Mucosa of rectum (tissue), 2 donors: Measurements from ENCODE around the gene ZNF101.

Experiments used
- H3K27ac ChIP-seq, 2 donors: one replicate each; pipeline ENCODE4 v1.7.0; 2013; ENCODE audit warnings: inconsistent platforms in 2 of 2, low read depth in 2 of 2, low read length in 2 of 2
- H3K27me3 ChIP-seq, 2 donors: one replicate each; pipeline ENCODE4 v1.7.0; 2013; ENCODE audit warnings: low read length in 2 of 2; ENCODE audit not compliant: control insufficient read depth in 2 of 2, insufficient read depth in 2 of 2
- H3K36me3 ChIP-seq, 2 donors: one replicate each; pipeline ENCODE4 v1.7.0; 2013; ENCODE audit warnings: low read length in 2 of 2; ENCODE audit not compliant: control insufficient read depth in 2 of 2, insufficient read depth in 2 of 2
- H3K4me1 ChIP-seq, 2 donors: one replicate each; pipeline ENCODE4 v1.7.0; 2013; ENCODE audit warnings: low read length in 2 of 2, mild to moderate bottlenecking in 1 of 2; ENCODE audit not compliant: control insufficient read depth in 2 of 2, insufficient read depth in 2 of 2
- H3K4me3 ChIP-seq, 2 donors: one replicate each; pipeline ENCODE4 v1.7.0; 2013; ENCODE audit warnings: low read length in 2 of 2
- H3K9ac ChIP-seq, 2 donors: one replicate each; pipeline ENCODE4 v1.7.0; 2013; ENCODE audit warnings: low read length in 2 of 2, low read depth in 1 of 2, mild to moderate bottlenecking in 1 of 2
- H3K9me3 ChIP-seq, 2 donors: one replicate each; pipeline ENCODE4 v1.7.0; 2013; ENCODE audit warnings: low read length in 2 of 2; ENCODE audit not compliant: control insufficient read depth in 2 of 2
- donor health status: healthy.
- donor health status: Normal muscosa, but diverticular disease.

The ZNF101 gene

DNA sequence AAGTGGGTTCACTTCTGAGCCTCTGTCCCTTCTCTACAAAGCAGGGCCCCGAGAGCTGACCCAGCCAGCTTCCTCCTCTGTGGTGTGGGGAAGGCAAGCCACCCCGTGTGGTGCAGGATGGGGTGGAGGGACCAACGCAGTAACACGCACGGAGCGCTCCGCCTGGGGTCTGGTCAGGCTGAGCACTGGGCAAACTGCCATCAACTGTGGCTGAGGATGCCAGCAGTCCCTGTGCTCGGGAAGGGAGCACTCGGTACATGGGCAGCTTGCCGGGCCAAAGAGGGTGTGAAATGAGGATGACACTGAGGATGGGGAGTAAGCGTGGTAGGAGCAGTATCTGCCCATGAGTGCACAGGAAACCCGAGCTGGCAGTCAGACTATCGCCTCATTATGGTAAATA, 17.6 kb upstream of the ZNF101 start:
- Histone ChIP-seq H3K36me3 (peaks cover 75 to 79% of the 10 kb centered on the region in 2 donors), H3K4me1 (no peaks in the 10 kb centered on the region), H3K9ac (no peak overlapping the region), H3K27ac (no peak overlapping the region), H3K27me3 (no peaks in the 10 kb centered on the region), H3K4me3 (no peak overlapping the region), H3K9me3 (no peaks in the 10 kb centered on the region)

DNA sequence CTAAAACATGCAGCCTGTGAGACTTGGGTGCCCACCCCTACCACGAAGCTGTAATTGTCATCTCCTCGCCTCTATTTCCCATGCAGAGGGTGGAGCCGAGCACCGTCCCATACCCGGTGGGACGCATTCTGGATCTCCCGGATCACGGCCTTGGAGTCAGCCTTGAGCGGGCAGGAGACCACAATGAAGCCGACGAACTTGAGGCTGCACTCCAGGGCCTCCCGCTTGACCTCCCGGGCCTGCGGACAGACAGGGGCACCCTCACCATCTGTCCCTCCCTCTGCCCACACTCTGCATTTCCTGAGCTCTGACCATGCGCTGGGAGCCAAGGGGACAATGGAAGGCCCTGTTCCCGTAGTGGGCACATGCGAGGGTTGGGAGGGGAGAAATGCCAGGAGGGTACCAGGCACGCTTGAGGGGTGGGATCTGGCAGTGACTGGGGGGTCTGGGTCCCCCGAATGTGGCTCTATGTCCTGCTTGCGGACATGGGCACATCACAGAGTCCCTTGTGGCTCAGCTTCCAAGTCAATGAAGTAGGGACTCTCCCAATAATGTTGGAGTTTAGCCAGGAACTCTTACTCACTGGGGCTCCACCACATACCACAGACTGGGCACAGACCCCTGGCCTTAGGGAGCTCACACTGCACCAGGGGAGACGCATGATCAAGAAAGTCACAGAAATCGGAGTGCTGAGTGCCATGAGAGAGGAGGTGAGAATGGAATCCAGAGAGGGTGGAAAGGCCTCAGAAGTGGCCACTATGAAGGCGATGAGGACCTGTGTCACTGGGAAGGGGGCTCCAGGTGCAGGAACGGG, 15.9 kb upstream of the ZNF101 start:
- Histone ChIP-seq H3K27me3 (no peaks in the 10 kb centered on the region), H3K9me3 (no peaks in the 10 kb centered on the region), H3K36me3 (peaks cover 74 to 79% of the 10 kb centered on the region in 2 donors), H3K27ac (no peak overlapping the region), H3K4me1 (no peaks in the 10 kb centered on the region), H3K9ac (no peak overlapping the region), H3K4me3 (no peak overlapping the region)

DNA sequence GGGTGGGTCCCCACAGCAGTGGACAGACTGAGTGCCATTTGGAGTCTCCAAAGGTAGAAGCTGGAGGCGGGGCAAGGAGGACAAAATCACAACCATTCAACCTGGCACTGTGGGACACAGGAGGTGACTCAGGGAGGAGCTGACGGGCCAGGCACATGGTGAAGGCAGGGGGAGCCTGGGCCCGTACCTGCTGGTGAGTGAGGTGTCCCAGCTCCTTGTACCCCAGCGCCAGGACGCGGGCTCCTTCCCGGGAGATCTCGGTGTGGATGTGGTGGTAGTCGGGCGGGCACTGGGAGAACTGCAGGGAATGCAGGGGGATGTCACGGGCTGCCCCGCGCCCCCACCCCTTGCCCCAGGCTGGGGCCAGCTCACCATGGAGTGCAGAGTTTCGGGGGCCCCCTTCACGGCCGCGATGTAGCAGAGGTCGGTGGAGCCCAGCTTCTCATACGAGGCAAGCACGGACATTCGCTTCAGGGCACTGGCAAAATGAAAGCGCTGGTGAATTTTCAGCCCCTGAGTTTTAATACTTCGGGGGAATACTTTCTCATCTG, 15.0 kb upstream of the ZNF101 start:
- Histone ChIP-seq H3K9ac (no peak overlapping the region), H3K27ac (no peak overlapping the region), H3K9me3 (no peaks in the 10 kb centered on the region), H3K36me3 (peaks cover 79 to 83% of the 10 kb centered on the region in 2 donors), H3K27me3 (no peaks in the 10 kb centered on the region), H3K4me1 (no peaks in the 10 kb centered on the region), H3K4me3 (no peak overlapping the region)

DNA sequence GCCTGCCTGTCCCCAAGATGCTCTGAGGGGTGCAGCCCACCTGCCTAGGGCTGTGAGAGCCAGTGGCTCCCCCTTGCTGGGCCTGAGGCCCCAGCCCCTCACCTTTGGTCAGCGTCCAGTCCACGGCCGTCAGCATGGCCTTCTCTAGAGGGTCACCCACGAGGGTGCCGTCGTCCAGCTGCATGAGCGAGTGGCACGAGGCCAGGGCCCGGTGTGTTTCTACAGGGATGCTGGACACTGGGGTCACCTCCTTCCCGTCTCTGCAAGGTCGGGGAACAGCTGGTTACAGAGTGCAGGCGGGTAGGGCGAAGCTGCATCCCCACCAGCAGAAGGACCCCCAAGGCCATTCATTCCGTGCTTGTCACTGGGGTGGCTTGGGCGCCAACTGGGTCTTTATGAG, 14.2 kb upstream of the ZNF101 start:
- H3K4me3 ChIP-seq = no peak overlapping the region
- no peaks in the 10 kb centered on the region for H3K4me1 ChIP-seq
- H3K27ac ChIP-seq = no peak overlapping the region
- H3K36me3 ChIP-seq = peaks cover 75 to 83% of the 10 kb centered on the region in 2 donors
- no peak overlapping the region for H3K9ac ChIP-seq
- H3K9me3 ChIP-seq = no peaks in the 10 kb centered on the region
- H3K27me3 ChIP-seq = no peaks in the 10 kb centered on the region

DNA sequence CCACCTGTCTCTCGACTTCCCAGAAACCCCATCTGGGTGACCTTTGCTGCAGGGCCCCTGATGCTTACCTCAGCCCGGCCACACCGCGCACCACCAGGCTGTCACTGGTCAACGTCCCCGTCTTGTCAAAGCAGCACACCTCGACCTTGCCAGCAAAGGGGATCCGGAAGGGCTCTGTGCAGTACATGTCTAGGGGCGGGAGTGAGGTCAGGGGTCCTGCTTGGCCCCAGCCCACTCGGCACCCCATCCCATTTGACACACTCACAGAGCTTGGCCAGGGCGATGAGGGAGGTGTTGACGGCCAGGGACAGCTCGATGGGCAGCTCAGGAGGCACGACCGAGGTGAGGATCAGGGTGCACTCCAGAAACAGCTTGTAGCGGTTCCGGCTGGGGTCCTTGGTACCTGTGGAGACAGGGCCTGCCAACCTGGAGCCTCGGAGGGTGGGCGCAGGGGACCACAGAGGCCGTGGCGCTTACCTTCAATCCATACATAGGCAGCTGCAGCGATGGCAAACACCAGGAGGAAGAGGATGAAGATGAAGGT, 13.5 kb upstream of the ZNF101 start:
- no peak overlapping the region for H3K27ac ChIP-seq
- no peaks in the 10 kb centered on the region for H3K27me3 ChIP-seq
- H3K4me3 ChIP-seq = no peak overlapping the region
- peaks cover 72 to 88% of the 10 kb centered on the region in 2 donors for H3K36me3 ChIP-seq
- no peak overlapping the region for H3K9ac ChIP-seq
- no peaks in the 10 kb centered on the region for H3K4me1 ChIP-seq
- no peaks in the 10 kb centered on the region for H3K9me3 ChIP-seq

DNA sequence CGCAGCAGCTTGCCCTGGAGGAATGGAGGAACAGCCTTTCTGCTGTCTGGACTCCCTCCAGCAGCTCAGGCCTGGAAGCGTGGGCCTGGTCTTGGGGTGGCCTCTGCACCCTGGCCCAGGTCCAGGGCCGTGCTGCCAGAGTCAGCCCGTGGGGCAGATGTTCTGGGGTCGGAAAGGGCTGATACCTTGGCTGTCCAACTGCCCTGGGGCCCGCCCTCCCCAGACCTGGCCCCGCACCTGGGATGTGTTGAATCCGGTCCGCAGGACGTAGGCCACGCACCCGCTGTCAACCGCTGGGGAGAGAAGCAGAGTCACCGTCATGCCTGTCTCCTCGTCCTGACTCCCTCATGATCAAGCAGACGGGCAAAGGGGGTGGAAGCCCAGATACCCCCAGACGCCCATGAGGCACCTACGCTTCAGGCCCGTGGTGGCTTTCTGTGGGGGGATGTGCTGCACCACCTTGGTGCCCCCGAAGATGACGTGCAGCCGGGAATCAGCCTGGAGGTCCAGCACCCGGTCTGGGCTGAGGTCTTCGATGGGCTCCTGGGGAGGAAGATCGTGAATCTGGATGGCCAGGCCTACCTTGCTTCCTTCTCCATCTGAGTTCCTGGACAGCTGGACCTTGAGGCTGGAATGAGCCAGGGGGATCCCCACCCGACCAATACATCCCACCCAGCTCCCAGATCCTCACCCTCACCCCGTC, 12.8 kb upstream of the ZNF101 start:
- Histone ChIP-seq H3K4me1 (no peaks in the 10 kb centered on the region), H3K9ac (no peak overlapping the region), H3K9me3 (no peaks in the 10 kb centered on the region), H3K36me3 (peaks cover 66 to 85% of the 10 kb centered on the region in 2 donors), H3K27ac (no peak overlapping the region), H3K27me3 (no peaks in the 10 kb centered on the region), H3K4me3 (no peak overlapping the region)

DNA sequence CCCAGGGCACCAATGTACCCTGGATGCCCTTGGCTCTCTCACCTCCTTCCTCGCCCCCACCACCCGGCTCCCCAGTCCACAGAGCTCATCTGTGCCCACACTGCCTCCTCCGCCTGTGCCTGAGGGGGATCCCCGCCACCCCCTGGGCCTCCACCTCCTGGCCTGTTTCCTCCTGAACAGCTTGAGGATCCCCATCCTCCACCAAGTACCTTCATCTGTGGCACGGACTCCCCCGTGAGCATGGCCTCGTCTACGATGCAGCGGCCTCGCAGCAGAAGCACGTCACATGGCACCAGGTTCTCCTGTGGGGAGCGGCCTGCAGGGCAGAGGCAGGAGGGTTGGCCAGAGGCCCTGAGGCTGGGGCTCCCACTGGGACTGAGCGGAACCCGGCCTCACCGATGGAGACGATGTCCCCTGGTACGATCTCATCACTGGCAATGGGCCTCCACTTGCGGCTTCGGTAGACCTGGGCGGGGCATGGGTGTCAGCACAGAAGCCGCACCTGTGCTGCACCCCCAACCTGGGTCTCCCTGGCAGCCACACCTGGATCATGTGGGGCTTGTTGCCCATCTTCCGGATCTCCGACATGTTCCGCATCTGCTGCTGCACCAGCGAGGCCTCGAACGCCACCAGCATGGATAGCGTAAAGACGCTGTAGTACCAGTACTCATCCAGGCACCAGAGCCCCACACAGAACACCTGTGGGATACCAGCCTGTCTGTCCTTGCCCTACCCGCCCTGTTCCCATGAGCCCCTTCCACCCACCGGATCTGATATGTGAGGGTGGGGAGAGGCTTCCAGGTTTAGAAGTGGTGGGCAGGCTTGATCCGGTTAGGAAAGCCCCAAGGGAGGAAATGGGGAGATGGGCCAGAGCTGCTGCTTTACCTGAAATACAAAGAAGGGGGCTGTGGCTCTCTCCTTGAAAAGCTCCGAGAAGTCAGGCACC, 11.9 kb upstream of the ZNF101 start:
- Histone ChIP-seq H3K9ac (no peak overlapping the region), H3K36me3 (peaks cover 57 to 76% of the 10 kb centered on the region in 2 donors), H3K27me3 (no peaks in the 10 kb centered on the region), H3K27ac (no peak overlapping the region), H3K4me3 (no peak overlapping the region), H3K4me1 (peaks cover 5 to 8% of the 10 kb centered on the region in 2 donors), H3K9me3 (no peaks in the 10 kb centered on the region)

DNA sequence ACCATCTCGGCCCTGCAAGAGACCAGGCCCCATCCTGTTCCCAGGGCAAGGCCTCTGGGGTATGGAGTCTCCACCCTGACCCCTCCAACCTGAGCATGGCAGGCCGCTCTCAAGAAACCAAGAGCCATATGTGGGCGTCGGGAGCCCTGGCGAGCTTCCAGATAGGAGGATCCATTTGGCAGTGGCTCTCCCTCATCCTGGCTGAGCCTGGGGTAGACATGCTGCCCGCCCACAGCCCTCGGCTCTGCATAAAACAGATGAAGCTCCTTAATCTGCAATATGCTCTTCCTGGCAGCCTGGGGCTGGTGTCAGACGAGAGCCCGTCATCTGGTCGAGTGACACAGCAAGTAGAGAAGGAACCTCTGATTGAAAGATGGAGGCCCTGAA, 11.2 kb upstream of the ZNF101 start:
- no peak overlapping the region for H3K4me3 ChIP-seq
- H3K27me3 ChIP-seq = no peaks in the 10 kb centered on the region
- no peak overlapping the region for H3K9ac ChIP-seq
- peaks cover 12 to 13% of the 10 kb centered on the region in 2 donors for H3K4me1 ChIP-seq
- H3K27ac ChIP-seq = no peak overlapping the region
- H3K9me3 ChIP-seq = no peaks in the 10 kb centered on the region
- H3K36me3 ChIP-seq = peaks cover 51 to 72% of the 10 kb centered on the region in 2 donors

DNA sequence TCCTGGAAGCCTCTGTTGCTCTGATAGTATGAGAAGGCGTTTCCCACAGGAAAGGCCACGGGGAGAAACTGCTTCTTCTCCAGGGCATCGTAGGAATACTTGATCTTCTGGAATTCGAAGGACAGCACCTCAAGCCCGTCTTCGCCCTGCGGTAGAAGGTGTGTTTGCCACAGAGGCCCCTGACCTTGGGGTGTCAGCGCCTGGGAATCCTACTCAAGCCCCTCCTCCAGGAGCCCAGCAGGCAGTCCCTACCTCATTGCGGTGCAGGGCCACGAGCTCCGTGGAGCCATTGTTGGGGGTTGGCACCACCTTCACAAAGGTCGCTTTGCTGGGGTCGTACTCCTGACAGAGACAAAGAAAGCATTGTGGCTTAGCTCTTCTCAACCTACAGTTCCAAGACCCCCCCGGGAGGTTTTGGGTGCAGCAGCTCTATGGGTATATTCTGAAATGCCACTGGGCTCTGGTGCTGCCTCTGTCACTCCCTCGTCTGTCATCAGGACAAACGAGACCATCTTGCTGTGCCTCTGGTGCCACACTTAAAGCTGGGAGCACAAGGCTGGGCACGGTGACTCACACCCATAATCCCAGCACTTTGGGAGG, 8.9 kb upstream of the ZNF101 start:
- H3K4me1 ChIP-seq = peaks cover 19 to 20% of the 10 kb centered on the region in 2 donors
- H3K9ac ChIP-seq = no peak overlapping the region
- H3K27me3 ChIP-seq = no peaks in the 10 kb centered on the region
- peaks cover 31 to 53% of the 10 kb centered on the region in 2 donors for H3K36me3 ChIP-seq
- H3K27ac ChIP-seq = no peak overlapping the region
- no peak overlapping the region for H3K4me3 ChIP-seq
- H3K9me3 ChIP-seq = no peaks in the 10 kb centered on the region
